ENCODE results near the gene USP7. TPM values are rescaled to one million over a fixed set of nuclear protein-coding genes. Genes with fewer than 3 reads are reported as not detected.

Gene USP7
- total RNA-seq, 1 donor from 2014 or later: 87.5 TPM

- H3K27ac ChIP-seq: peak overlapping the region; percentile 59
- ATAC-seq: peak; percentile 34
Observed at GRCh38 chr16:8859913-8860881, 103.5 kb downstream of the USP7 start.

GRCh38 chr16:8858994-8859912 is 104.5 kb downstream of the USP7 start:
- Histone ChIP-seq H3K4me3 (no peak overlapping the region), H3K36me3 (peaks cover 34% of the 10 kb centered on the region), H3K9me3 (no peaks in the 10 kb centered on the region), H3K4me1 (peaks cover 44% of the 10 kb centered on the region), H3K27me3 (no peaks in the 10 kb centered on the region), H3K27ac (peak overlapping the region; percentile 33)
- intact Hi-C loops (cut with DNase I): no loop called here
- ATAC-seq (no peak), DNase-seq (peak; percentile 40)
- no peak for TF ChIP-seq CTCF (IDR thresholded peaks at IDR 0.05)

More at GRCh38 chr16:8859913-8860881, 103.5 kb downstream of the USP7 start:
- no peaks in the 10 kb centered on the region for H3K27me3 ChIP-seq
- H3K4me3 ChIP-seq: no peak overlapping the region
- intact Hi-C loops (cut with DNase I): loop anchor here (10.0 kb wide), 1 partner anchor 55 kb away; no protein-coding TSS in a partner anchor
- H3K36me3 ChIP-seq: peaks cover 32% of the 10 kb centered on the region
- DNase-seq: no peak
- TF ChIP-seq CTCF (IDR thresholded peaks at IDR 0.05): no peak
- H3K4me1 ChIP-seq: peaks cover 52% of the 10 kb centered on the region
- no peaks in the 10 kb centered on the region for H3K9me3 ChIP-seq

- peaks cover 27% of the 10 kb centered on the region for H3K4me1 ChIP-seq
- ATAC-seq (no peak), DNase-seq (peak; percentile 48)
- intact Hi-C loops (cut with DNase I): no loop called here
- no peak overlapping the region for H3K4me3 ChIP-seq
- no peaks in the 10 kb centered on the region for H3K9me3 ChIP-seq
- H3K27me3 ChIP-seq: no peaks in the 10 kb centered on the region
- TF ChIP-seq CTCF (IDR thresholded peaks at IDR 0.05): no peak
- peak overlapping the region; percentile 24 for H3K27ac ChIP-seq
- H3K36me3 ChIP-seq: peaks cover 56% of the 10 kb centered on the region
Observed at GRCh38 chr16:8855972-8856371, 107.7 kb downstream of the USP7 start.

GRCh38 chr16:8855051-8855786 is 108.5 kb downstream of the USP7 start:
- Histone ChIP-seq H3K9me3 (no peaks in the 10 kb centered on the region), H3K27me3 (no peaks in the 10 kb centered on the region), H3K36me3 (peaks cover 58% of the 10 kb centered on the region), H3K4me3 (no peak overlapping the region), H3K4me1 (peaks cover 23% of the 10 kb centered on the region), H3K27ac (peak overlapping the region; percentile 24)
- peak; percentile 10 for TF ChIP-seq CTCF (IDR thresholded peaks at IDR 0.05)
- DNase-seq (peak; percentile 35), ATAC-seq (no peak)
- intact Hi-C loops (cut with DNase I): no loop called here

Measured in upper lobe of right lung (tissue), 1 donor.